HepG2 (cell line): ENCODE data around the gene OR2V2. TPM values are rescaled to one million over a fixed set of nuclear protein-coding genes. Genes with fewer than 3 reads are reported as not detected.

Source experiments
- ATAC-seq: fragments of 200-7000 bp; cut with Tn5 transposase; 3 replicates; pipeline ENCODE4 v1.9.1; 2020; ENCODE audit warnings: mild to moderate bottlenecking, moderate library complexity
- BruUV-seq: library from RNA; stranded (reverse); fragments of 400-500 nt; replicated peaks from 2 replicates; lab custom pipeline; 2021; lab: Mats Ljungman, UMichigan
- CTCF ChIA-PET: fragments of 300-600 bp; formaldehyde crosslinking; extraction: SDS; loops from one replicate; lab custom pipeline; 2021; ENCODE audit warnings: low total read pairs, inconsistent platforms, low intra/inter-chr PET ratio; lab: Yijun Ruan, JAX
- POLR2A ChIA-PET: fragments of 350-600 bp; sonication (Branson Sonifier 250); formaldehyde crosslinking; loops from one replicate; lab custom pipeline; 2020; ENCODE audit warnings: antibody characterized with exemption, inconsistent platforms; lab: Yijun Ruan, JAX
- DNase-seq: peaks from one replicate; pipeline ENCODE4 v3.0.0-alpha.2; 2015; ENCODE audit warnings: low spot score
- FAIRE-seq: peaks from 3 replicates; lab custom pipeline; 2011; peaks lifted over from hg19 to GRCh38; lab: Jason Lieb, UNC
- H2AFZ ChIP-seq: one replicate; pipeline ENCODE4 v1.6.1; 2011; ENCODE audit warnings: low read length, inconsistent platforms
- H3K27ac ChIP-seq: fragments of 300-600 bp; 3 replicates; pipeline ENCODE4 v1.8.0; 2011; ENCODE audit warnings: mixed run types, mild to moderate bottlenecking, mixed read lengths, low read length, inconsistent platforms; ENCODE audit not compliant: insufficient read depth; ENCODE audit errors: extremely low read length
- H3K27me3 ChIP-seq, 2 experiments: fragments of 200-600 bp in 1 of 2; 2 replicates in 1 of 2; 3 replicates in 1 of 2; pipeline versions ENCODE4 v1.6.0 to v1.8.0; 2011; ENCODE audit warnings: low read length in 2 of 2, mild to moderate bottlenecking in 2 of 2, moderate library complexity in 2 of 2, inconsistent platforms in 1 of 2; ENCODE audit not compliant: insufficient read depth in 2 of 2, control insufficient read depth in 1 of 2
- H3K36me3 ChIP-seq, 2 experiments: fragments of 200-600 bp in 1 of 2; replicated peaks in 1 of 2; 2 replicates in 1 of 2; 3 replicates in 1 of 2; pipeline versions ENCODE4 v1.5.1 to v1.8.0; 2011; ENCODE audit warnings: low read length in 2 of 2, inconsistent platforms in 1 of 2; ENCODE audit not compliant: insufficient read depth in 2 of 2, control insufficient read depth in 1 of 2
- H3K4me1 ChIP-seq: 2 replicates; pipeline ENCODE4 v1.5.1; 2012; ENCODE audit warnings: low read length, inconsistent platforms; ENCODE audit not compliant: insufficient read depth
- H3K4me2 ChIP-seq: 2 replicates; pipeline ENCODE4 v1.6.0; 2011; ENCODE audit warnings: low read depth, low read length, inconsistent platforms
- H3K4me3 ChIP-seq, 3 experiments: fragments of 200-600 bp in 1 of 3; sonication (generic), shearing (Covaris generic) in 1 of 3; replicated peaks in 1 of 3; 2 replicates each; pipeline ENCODE4 v1.5.1; 2011 to 2016; ENCODE audit warnings: low read length in 3 of 3, inconsistent platforms in 2 of 3, low read depth in 2 of 3, mild to moderate bottlenecking in 2 of 3, control low read depth in 1 of 3, mixed read lengths in 1 of 3; ENCODE audit not compliant: insufficient read depth in 1 of 3
- H3K79me2 ChIP-seq: one replicate; pipeline ENCODE4 v1.6.1; 2011; ENCODE audit warnings: low read length, inconsistent platforms; ENCODE audit not compliant: insufficient read depth
- H3K9ac ChIP-seq: 2 replicates; pipeline ENCODE4 v1.6.0; 2011; ENCODE audit warnings: mild to moderate bottlenecking, low read depth, low read length, inconsistent platforms; ENCODE audit not compliant: insufficient read depth
- H3K9me3 ChIP-seq: 2 replicates; pipeline ENCODE4 v1.5.1; 2012; ENCODE audit warnings: mild to moderate bottlenecking, low read length
- H4K20me1 ChIP-seq: 2 replicates; pipeline ENCODE4 v1.6.0; 2011; ENCODE audit warnings: inconsistent platforms, mild to moderate bottlenecking, low read length, moderate library complexity; ENCODE audit not compliant: insufficient read depth
- AGO2 ChIP-seq: fragments of 200-400 bp; formaldehyde crosslinking; optimal IDR thresholded peaks from 2 replicates; pipeline ENCODE3; 2017; ENCODE audit warnings: mild to moderate bottlenecking, low read depth, low read length, moderate library complexity
- CHD2 ChIP-seq: IDR thresholded peaks from 2 replicates; pipeline ENCODE4 v1.6.1; 2011; ENCODE audit warnings: low read depth, low read length, improper control_type of control experiment
- ELF4 ChIP-seq: sonication (generic); formaldehyde crosslinking; IDR thresholded peaks from 2 replicates; pipeline ENCODE4 v1.5.0; 2020; ENCODE audit warnings: missing genetic modification reagents, mild to moderate bottlenecking, moderate library complexity, borderline replicate concordance
- ERF ChIP-seq: IDR thresholded peaks from 2 replicates; pipeline ENCODE4 v1.6.1; 2018; ENCODE audit warnings: missing biosample characterization, missing genetic modification reagents
- ISL2 ChIP-seq: sonication (generic); formaldehyde crosslinking; IDR thresholded peaks from 2 replicates; pipeline ENCODE4 v1.5.0; 2020; ENCODE audit warnings: missing genetic modification reagents
- JARID2 ChIP-seq: sonication (generic); formaldehyde crosslinking; IDR thresholded peaks from 2 replicates; pipeline ENCODE4 v1.8.1; 2023; ENCODE audit warnings: missing genetic modification reagents, inconsistent platforms; ENCODE audit not compliant: insufficient replicate concordance
- KLF13 ChIP-seq: sonication (generic); formaldehyde crosslinking; IDR thresholded peaks from 2 replicates; pipeline ENCODE4 v1.4.0; 2020; ENCODE audit warnings: mild to moderate bottlenecking, missing genetic modification reagents
- STAG1 ChIP-seq: sonication (generic); formaldehyde crosslinking; IDR thresholded peaks from 2 replicates; pipeline ENCODE4 v1.4.0; 2020; ENCODE audit warnings: missing genetic modification reagents
- THAP11 ChIP-seq: IDR thresholded peaks from 2 replicates; pipeline ENCODE4 v1.6.1; 2016; ENCODE audit warnings: missing biosample characterization, missing genetic modification reagents
- ZBTB42 ChIP-seq: sonication (generic); formaldehyde crosslinking; IDR thresholded peaks from 2 replicates; pipeline ENCODE4 v1.5.0; 2020; ENCODE audit warnings: mild to moderate bottlenecking, missing genetic modification reagents
- ZNF563 ChIP-seq: sonication (generic); formaldehyde crosslinking; IDR thresholded peaks from 2 replicates; pipeline ENCODE4 v1.8.0; 2022; ENCODE audit warnings: mild to moderate bottlenecking, moderate library complexity, missing genetic modification reagents
- ZNF768 ChIP-seq: sonication (generic); formaldehyde crosslinking; IDR thresholded peaks from 2 replicates; pipeline ENCODE4 v1.4.0; 2020; ENCODE audit warnings: missing genetic modification reagents
- WGBS: methylation state at CpG from one replicate; pipeline ENCODE4 v1.1.6; 2017; ENCODE audit warnings: low lambda C conversion rate; 5-methylcytosine and 5-hydroxymethylcytosine counted together
- in situ Hi-C: cut with HindIII; loops from 2 replicates; pipeline ENCODE4 v1.10.0; 2017; ENCODE audit warnings: low pct_unique_long_range_greater_than_20kb; ENCODE audit not compliant: extremely low pct_ligation_motif_present
- intact Hi-C: fragments of 100-400 bp; cut with micrococcal nuclease; formaldehyde crosslinking; loops from one replicate; pipeline ENCODE4 v1.10.0; 2022; ENCODE audit not compliant: unreplicated experiment
- polyA plus RNA-seq, 8 experiments: library from polyadenylated mRNA; depleted of rRNA in 3 of 8; stranded (reverse) in 7 of 8; unstranded in 1 of 8; fragments of >200 nt; fragmentation: Illumina TruSeq in 4 of 8; extraction: Trizol in 4 of 8; gene quantifications; 2 replicates each; pipeline versions ENCODE4 v1.2.1 to v1.2.3, GENCODE V29; 2011 to 2016; ENCODE audit warnings: low read depth in 4 of 8, missing spikeins in 1 of 8, mixed read lengths in 1 of 8; ENCODE audit not compliant: insufficient read depth in 1 of 8
- total RNA-seq, 5 experiments: library from RNA; depleted of rRNA; stranded (reverse); fragments of >200 nt; fragmentation: Illumina TruSeq; extraction: Trizol; gene quantifications; 2 replicates each; pipeline ENCODE4 v1.2.3, GENCODE V29; 2016; ENCODE audit warnings: low read depth in 1 of 5
- TF ChIP-seq, protein P1 (sequence below): sonication (generic); formaldehyde crosslinking; IDR thresholded peaks from 2 replicates; pipeline ENCODE4 v1.5.1; 2020; ENCODE audit warnings: mild to moderate bottlenecking, moderate library complexity, missing genetic modification reagents

OR2V2 gene
- total and polyA plus RNA-seq, 2 of the 13 experiments (the other 11 are each of a cell fraction or from before 2014, with no cell fraction given), result not detected

DNA sequence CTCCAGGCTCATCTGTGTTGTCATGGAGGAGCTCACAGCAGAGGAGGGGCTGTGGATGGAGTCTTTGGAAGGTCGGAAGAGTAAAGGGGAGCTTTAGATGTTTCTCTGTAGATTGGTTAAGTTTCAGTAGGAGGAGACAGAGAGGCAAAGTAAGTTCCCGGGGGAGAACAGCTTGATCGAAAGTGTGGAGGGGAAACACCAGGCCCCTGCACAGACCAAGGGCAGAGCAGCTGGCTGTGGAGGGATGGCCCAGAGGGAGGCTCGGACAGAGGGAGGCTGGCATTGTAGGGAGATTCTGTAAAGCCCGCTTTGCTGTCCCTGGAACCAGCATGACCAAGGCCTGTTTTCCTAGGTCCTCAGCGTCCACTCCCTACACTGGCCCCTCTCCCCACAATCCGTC, 5.3 kb upstream of the OR2V2 start:
- ChIA-PET CTCF (no interaction called here), POLR2A (no interaction called here)
- Histone ChIP-seq H4K20me1 (no peaks in the 10 kb centered on the region), H3K9me3 (no peaks in the 10 kb centered on the region), H3K9ac (no peak overlapping the region), H3K79me2 (no peaks in the 10 kb centered on the region), H3K27me3 (peaks cover 2 to 22% of the 10 kb centered on the region in 2 experiments; a peak in 4 of 5 replicates), H3K36me3 (no peaks in the 10 kb centered on the region), H2AFZ (no peak overlapping the region), H3K27ac (no peak overlapping the region), H3K4me2 (no peak overlapping the region), H3K4me3 (no peak overlapping the region), H3K4me1 (no peaks in the 10 kb centered on the region)
- TF ChIP-seq ZNF768 (CRISPR knock-in tag) (0 out of 2 replicates have a peak, but pooled peaks have one; percentile 17), CHD2 (no peak)
- 31% methylated on average over 5 of the region's 7 CpGs for WGBS
- in situ Hi-C loops, result no loop called here
- ATAC-seq (no peak), DNase-seq (no peak), FAIRE-seq (no peak)
- intact Hi-C loops, result loop anchor here (5.0 kb wide), 1 partner anchor 1275 kb away; no protein-coding TSS in a partner anchor
- no TSS peak for BruUV-seq

DNA sequence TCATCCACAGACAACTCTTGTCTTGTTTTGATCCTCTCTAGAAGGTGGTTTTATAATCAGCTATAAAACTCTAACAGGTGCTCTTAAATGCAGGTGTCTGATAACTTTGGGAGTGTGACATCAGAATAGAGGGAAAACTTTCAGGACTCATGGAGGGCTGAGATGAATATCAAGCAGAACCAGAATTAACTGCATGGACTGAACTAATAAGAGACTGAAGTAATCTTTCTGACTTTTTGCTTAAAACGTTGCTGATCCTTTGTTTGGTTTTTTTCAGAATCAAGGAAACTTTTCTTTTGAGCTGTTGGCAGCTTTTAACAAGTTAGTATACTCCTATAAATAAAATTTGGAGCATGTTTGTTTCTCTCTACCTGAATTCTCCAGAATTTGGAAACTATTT, 2.3 kb upstream of the OR2V2 start:
- Histone ChIP-seq H3K9ac (no peak overlapping the region), H3K9me3 (no peaks in the 10 kb centered on the region), H3K4me2 (no peak overlapping the region), H3K27ac (no peak overlapping the region), H3K27me3 (peaks cover 4 to 48% of the 10 kb centered on the region in 2 experiments; a peak in 4 of 5 replicates), H3K79me2 (no peaks in the 10 kb centered on the region), H4K20me1 (no peaks in the 10 kb centered on the region), H2AFZ (no peak overlapping the region), H3K4me1 (no peaks in the 10 kb centered on the region), H3K4me3 (no peak overlapping the region), H3K36me3 (no peaks in the 10 kb centered on the region)
- BruUV-seq, result no TSS peak
- TF ChIP-seq KLF13 (CRISPR knock-in tag) (no peak), ERF (CRISPR knock-in tag) (no peak), ISL2 (no peak), ZNF563 (CRISPR knock-in tag) (no peak), ZBTB42 (CRISPR knock-in tag) (no peak), ELF4 (CRISPR knock-in tag) (no peak), STAG1 (no peak), AGO2 (no peak), JARID2 (CRISPR knock-in tag) (no peak), THAP11 (CRISPR knock-in tag) (no peak)
- TF ChIP-seq, protein P1, sequence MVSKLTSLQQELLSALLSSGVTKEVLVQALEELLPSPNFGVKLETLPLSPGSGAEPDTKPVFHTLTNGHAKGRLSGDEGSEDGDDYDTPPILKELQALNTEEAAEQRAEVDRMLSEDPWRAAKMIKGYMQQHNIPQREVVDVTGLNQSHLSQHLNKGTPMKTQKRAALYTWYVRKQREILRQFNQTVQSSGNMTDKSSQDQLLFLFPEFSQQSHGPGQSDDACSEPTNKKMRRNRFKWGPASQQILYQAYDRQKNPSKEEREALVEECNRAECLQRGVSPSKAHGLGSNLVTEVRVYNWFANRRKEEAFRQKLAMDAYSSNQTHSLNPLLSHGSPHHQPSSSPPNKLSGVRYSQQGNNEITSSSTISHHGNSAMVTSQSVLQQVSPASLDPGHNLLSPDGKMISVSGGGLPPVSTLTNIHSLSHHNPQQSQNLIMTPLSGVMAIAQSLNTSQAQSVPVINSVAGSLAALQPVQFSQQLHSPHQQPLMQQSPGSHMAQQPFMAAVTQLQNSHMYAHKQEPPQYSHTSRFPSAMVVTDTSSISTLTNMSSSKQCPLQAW, result no peak
- FAIRE-seq (no peak), DNase-seq (no peak), ATAC-seq (no peak)
- ChIA-PET POLR2A (no interaction called here), CTCF (no interaction called here)
- in situ Hi-C loops (no loop called here), intact Hi-C loops (no loop called here)
- 0% methylated on average over 1 of the region's 1 CpG for WGBS
